AG04449 (cell line): ENCODE measurements around the gene RAI1.

ENCODE experiments used
- CTCF ChIA-PET: fragments of 350-600 bp; formaldehyde crosslinking; extraction: SDS; loops from one replicate; lab custom pipeline; 2021; ENCODE audit warnings: antibody characterized with exemption; lab: Yijun Ruan, JAX
- POLR2A ChIA-PET: fragments of 400-600, 350-600 bp; formaldehyde crosslinking; extraction: SDS; loops from one replicate; lab custom pipeline; 2020; ENCODE audit warnings: antibody characterized with exemption, inconsistent platforms; lab: Yijun Ruan, JAX
- DNase-seq: peaks from one replicate; pipeline ENCODE4 v3.0.0-alpha.2; 2010; ENCODE audit warnings: low read depth, low spot score
- H3K4me3 ChIP-seq: 2 replicates; pipeline ENCODE4 v1.5.1; 2011; ENCODE audit warnings: low read depth, mild to moderate bottlenecking, control low read depth, low read length
- TF ChIP-seq, protein P1 (sequence below): IDR thresholded peaks from one replicate; pipeline ENCODE4 v1.5.1; 2011; ENCODE audit warnings: mild to moderate bottlenecking, moderate library complexity, low read length, control low read depth, inconsistent platforms; ENCODE audit not compliant: insufficient read depth; ENCODE audit errors: missing control alignments

RAI1 gene

DNA sequence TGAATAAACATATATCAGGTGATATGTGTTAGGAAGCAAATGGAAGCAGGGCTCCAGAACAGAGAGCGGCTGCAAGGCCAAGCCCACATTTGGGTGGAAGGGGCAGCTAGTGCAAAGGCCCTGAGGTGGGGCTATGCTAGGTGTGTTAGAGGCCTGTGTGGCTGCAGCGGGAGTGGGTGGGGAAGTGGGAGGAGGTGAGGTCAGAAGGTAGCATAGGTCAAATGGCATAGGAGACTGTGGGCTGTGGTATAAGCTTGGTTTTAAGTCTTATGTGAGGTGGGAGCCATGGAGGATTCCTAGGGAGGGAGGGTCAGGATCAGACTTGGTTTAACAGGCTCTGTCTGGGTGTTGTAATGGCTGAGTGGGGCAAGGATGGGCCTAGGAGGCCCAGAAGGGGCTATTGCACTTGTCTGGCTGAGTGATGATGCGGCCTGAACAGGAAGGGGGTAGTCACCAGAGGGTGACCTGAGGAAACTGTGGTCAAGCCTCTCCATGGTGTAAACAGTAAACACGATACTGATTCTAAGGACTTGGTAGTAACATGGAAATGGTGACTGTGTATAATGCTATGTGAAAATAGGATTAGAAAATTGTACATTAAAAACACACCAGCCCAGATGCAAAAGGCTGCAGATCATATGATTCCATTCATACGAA, 31.1 kb downstream of the RAI1 start:
- POLR2A ChIA-PET, result no interaction called here
- CTCF ChIA-PET, result interaction anchor here (0.7 to 1.2 kb wide), 2 partner anchors 25 to 32 kb away, joined by 3 to 4 read pairs; partner anchors contain the start of gene RAI1
- TF ChIP-seq, protein P1, sequence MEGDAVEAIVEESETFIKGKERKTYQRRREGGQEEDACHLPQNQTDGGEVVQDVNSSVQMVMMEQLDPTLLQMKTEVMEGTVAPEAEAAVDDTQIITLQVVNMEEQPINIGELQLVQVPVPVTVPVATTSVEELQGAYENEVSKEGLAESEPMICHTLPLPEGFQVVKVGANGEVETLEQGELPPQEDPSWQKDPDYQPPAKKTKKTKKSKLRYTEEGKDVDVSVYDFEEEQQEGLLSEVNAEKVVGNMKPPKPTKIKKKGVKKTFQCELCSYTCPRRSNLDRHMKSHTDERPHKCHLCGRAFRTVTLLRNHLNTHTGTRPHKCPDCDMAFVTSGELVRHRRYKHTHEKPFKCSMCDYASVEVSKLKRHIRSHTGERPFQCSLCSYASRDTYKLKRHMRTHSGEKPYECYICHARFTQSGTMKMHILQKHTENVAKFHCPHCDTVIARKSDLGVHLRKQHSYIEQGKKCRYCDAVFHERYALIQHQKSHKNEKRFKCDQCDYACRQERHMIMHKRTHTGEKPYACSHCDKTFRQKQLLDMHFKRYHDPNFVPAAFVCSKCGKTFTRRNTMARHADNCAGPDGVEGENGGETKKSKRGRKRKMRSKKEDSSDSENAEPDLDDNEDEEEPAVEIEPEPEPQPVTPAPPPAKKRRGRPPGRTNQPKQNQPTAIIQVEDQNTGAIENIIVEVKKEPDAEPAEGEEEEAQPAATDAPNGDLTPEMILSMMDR, result no peak
- H3K4me3 ChIP-seq, result no peak overlapping the region
- peak; percentile 69 for DNase-seq

- TF ChIP-seq, protein P1, result no peak
- no peak for DNase-seq
- ChIA-PET CTCF (interaction anchor here (1.1 to 1.7 kb wide), 3 partner anchors 9 to 16 kb away, joined by 3 to 8 read pairs (median 3); no protein-coding TSS in a partner anchor), POLR2A (no interaction called here)
- H3K4me3 ChIP-seq, result no peak overlapping the region
Observed at GRCh38 chr17:17713839-17714238, 32.6 kb downstream of the RAI1 start.

- ChIA-PET CTCF (interaction anchor here (1.3 to 1.7 kb wide), 2 partner anchors 9 to 15 kb away, joined by 3 to 8 read pairs; no protein-coding TSS in a partner anchor), POLR2A (no interaction called here)
- H3K4me3 ChIP-seq, result no peak overlapping the region
- DNase-seq, result no peak
- TF ChIP-seq, protein P1, result no peak
Observed at GRCh38 chr17:17714261-17714866, 33.1 kb downstream of the RAI1 start.

DNA sequence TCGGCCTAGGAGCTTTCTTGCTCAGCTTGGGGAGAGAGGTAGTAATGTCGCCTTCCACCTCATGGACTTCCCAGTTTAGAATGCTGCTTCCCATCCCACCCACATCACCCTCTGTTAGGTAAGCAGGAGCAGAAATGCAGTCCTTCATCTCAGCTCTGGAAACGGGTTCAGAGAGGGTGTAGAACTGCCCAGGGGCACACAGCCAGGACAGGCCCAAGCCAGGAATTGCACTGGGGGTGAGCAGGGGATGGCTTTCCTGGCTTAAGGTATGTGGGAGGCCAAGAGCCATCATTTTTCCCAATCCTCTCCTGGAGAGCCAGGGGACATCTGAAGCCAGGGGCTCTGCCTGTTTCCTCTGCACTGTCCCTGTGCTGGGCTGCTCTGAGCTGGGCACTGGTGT, 33.6 kb downstream of the RAI1 start:
- ChIA-PET POLR2A (no interaction called here), CTCF (interaction anchor here (1.7 kb wide), 1 partner anchor 8 kb away, joined by 8 read pairs; no protein-coding TSS in a partner anchor)
- DNase-seq, result no peak
- TF ChIP-seq, protein P1, result no peak
- H3K4me3 ChIP-seq, result no peak overlapping the region

DNA sequence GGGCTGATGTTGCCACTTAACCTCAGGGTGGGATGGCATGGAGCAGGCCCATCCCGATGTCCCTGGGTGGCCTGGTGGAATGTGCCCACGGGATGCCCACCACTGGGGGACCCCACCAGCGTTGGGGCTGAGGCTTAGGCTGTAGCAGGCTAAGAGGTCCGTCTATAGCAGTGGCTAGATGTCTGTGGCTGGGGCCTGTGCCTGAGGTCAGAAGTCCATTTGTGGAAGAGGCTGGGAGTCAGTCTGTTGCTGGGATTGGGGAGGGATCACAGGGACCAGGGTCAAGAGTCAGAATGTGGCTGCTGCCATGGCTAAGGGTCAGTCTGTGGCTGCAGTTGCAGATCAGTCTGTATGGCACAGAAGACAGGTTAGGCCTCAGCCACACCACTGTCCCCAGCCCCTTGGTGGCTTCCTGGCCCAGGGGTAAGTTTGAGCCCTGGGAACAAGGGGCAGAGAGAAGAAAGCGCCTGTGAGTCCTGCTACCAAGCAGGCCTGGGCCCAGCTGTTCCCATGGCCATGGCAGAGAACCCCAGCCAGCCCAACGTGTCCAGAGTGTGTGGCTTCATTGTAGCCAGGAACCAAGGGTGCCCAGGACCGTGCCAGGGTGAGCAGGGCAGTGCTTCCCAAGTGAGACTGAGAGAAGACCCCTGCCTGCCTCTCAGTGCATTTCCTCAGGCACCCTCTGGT, 35.7 kb downstream of the RAI1 start:
- ChIA-PET POLR2A (no interaction called here), CTCF (no interaction called here)
- TF ChIP-seq, protein P1, result no peak
- no peak overlapping the region for H3K4me3 ChIP-seq
- DNase-seq, result no peak

GRCh38 chr17:17718251-17718650, 37.0 kb downstream of the RAI1 start:
- CTCF ChIA-PET, result interaction anchor here (0.7 kb wide), 1 partner anchor 9 kb away, joined by 4 read pairs; no protein-coding TSS in a partner anchor
- POLR2A ChIA-PET, result no interaction called here
- H3K4me3 ChIP-seq, result no peak overlapping the region
- DNase-seq, result no peak
- TF ChIP-seq, protein P1, result no peak
